ENCODE measurements around the gene B4GALT5. TPM values are rescaled to one million over a fixed set of nuclear protein-coding genes. Genes with fewer than 3 reads are reported as not detected.

B4GALT5 gene
- polyA plus RNA-seq, 3 donors = 50.0 to 56.4 (median 50.1) TPM

GRCh38 chr20:49701241-49701790, 12.4 kb downstream of the B4GALT5 start:
- DNase-seq (ENCODE audit: low read depth in 3 of 3, low spot score in 2 of 3) = no peak

DNA sequence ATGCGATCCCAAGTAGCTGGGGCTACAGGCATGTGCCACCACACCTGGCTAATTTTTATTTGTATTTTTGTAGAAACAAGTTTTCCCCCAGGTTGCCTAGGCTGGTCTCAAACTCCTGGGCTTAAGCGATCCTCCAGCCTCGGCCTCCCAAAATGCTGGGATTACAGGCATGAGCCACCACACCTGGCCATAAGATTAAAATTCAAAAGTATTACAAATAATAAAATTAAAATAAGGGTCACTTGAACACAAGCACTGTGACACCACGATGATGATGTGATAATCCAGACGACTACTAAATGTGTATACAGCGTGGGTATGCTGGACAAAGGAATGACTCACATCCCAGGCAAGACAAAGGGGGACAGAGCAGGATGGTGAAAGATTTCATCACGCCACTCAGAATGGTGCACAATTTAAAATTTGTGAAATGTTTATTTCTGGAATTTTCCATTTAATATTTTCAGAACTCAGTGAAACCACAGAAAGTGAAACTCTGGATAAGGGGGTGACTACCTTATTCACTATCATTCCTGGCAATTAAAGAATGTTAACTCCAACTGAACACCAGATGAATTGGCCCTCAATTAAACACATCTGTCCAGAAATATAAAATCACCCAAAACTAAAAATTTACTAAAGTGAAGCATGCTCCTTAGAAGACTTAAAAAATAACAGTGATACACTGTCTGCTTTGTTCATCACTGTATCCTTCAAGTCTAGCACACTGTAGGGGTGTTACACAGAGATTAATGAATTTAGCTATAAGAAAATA, 13.1 kb downstream of the B4GALT5 start:
- DNase-seq (ENCODE audit: low read depth in 3 of 3, low spot score in 2 of 3) = no peak

- DNase-seq (ENCODE audit: low read depth in 3 of 3, low spot score in 2 of 3) = no peak
Observed at GRCh38 chr20:49699200-49699992, 14.3 kb downstream of the B4GALT5 start.

DNA sequence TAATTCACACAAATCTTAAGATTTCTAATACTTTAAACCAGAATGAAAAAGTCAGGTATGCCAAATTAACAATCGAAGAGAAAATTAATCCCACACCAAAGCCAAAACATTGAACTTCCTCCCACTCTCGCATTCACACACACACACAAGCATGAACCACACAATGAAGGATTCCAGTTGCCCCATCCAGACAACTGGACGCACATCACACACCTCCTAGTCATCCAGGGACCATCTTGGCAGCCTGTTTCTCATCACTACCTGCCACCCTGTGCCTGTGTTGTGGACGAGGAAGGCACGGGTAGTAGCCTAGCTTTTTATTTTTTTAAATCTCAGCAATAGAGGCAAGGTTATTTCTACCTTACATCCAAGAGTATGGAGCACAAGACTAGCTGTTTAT, 15.2 kb downstream of the B4GALT5 start:
- no peak for DNase-seq (ENCODE audit: low read depth in 3 of 3, low spot score in 2 of 3)

- no peak for DNase-seq (ENCODE audit: low read depth in 3 of 3, low spot score in 2 of 3)
Observed at GRCh38 chr20:49697071-49697470, 16.6 kb downstream of the B4GALT5 start.

- DNase-seq (ENCODE audit: low read depth in 3 of 3, low spot score in 2 of 3) = no peak
Observed at GRCh38 chr20:49696594-49696993, 17.1 kb downstream of the B4GALT5 start.

GRCh38 chr20:49695830-49696229, 17.8 kb downstream of the B4GALT5 start:
- DNase-seq (ENCODE audit: low read depth in 3 of 3, low spot score in 2 of 3) = no peak

DNA sequence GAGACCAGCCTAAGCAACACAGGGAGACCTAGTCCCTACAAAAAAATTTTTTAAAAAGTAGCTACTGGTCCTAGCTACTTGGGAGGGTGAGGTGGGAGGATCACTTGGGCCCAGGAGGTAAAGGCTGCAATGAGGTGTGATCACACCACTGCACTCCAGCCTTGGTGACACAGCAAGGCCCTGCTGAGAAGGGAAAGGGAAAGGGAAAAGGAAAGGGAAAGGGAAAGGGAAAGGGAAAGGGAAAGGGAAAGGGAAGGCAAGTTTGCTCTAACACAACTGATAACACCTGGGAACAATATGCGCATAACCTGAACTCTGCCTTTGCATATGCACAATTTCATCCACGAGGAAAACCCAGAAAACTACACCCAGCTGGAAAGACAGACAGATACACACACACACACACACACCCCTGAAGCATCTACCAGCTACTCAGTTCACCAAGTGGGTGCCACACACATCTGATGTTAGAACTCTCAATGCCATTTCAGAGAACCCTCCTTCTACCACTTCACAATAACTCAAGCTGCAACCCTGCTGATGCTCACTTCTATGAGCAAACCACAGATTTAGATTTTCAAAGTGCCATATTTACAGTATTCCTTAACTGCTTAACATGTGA, 19.1 kb downstream of the B4GALT5 start:
- no peak for DNase-seq (ENCODE audit: low read depth in 3 of 3, low spot score in 2 of 3)

- DNase-seq (ENCODE audit: low read depth in 3 of 3, low spot score in 2 of 3) = no peak
Observed at GRCh38 chr20:49693435-49694171, 20.1 kb downstream of the B4GALT5 start.

GRCh38 chr20:49692941-49693340, 20.7 kb downstream of the B4GALT5 start:
- DNase-seq (ENCODE audit: low read depth in 3 of 3, low spot score in 2 of 3) = no peak

DNA sequence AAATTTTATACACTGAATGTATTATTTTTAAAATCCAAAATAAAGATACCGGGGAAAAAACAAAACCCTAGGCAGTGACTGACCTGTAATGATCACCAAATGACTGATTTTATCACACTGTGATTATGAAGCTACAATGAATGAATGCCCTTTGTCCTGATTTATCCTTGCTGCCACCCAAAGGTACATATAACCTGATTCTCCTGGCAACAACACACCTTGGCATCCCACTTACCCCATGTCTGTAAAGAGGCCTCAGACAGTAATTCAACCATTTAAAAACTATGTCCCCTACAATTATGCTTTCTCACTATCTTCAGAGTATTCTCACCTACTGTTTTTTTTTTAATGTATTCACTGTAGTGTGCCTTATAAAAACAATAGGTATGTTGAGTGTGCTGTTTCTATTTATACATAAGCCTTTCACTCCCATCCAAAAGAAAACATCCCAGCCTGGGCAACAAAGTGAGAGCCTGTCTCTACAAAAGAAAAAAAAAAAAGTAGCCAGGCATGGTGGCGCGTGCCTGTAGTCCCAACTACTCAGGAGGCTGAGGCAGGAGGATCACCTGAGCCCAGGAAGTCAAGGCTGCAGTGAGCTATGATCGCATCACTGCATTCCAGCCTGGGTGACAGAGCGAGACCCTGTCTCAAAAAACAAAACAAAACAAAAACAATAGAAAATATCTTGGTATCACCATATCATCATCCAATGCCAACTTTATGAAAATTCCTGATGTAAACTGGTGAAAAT, 21.7 kb downstream of the B4GALT5 start:
- DNase-seq (ENCODE audit: low read depth in 3 of 3, low spot score in 2 of 3) = no peak

DNA sequence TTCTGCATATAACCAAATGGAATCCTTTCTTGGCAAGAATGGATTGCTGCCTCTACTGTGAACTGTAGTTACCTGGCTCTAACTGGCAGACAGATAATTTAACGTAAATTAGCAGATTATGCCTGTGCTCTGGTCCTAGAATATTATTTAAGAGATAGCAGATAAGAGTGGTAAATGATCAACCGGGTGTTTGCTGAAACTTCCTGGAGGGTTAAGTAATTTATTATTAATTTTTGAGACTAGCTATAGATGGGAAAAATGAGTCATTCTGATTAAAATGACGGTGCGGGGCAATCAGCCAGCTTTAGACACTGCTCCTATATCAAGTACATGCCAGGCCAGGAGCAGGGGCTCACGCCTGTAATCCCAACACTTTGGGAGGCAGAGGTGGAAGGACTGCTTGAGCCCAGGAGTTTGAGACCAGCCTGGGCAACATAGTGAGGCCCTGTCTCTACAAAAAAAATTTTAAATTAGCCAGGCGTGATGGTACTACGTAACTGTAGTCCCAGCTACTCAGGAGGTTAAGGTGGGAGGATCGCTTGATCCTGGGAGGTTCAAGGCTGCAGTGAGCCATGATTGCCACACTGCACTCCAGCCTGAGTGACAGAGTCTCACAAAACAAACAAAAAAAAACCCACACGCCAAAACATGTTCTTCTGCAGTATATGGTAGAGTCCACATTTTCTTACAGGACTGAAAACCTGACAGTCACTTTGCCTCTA, 22.6 kb downstream of the B4GALT5 start:
- no peak for DNase-seq (ENCODE audit: low read depth in 3 of 3, low spot score in 2 of 3)

DNA sequence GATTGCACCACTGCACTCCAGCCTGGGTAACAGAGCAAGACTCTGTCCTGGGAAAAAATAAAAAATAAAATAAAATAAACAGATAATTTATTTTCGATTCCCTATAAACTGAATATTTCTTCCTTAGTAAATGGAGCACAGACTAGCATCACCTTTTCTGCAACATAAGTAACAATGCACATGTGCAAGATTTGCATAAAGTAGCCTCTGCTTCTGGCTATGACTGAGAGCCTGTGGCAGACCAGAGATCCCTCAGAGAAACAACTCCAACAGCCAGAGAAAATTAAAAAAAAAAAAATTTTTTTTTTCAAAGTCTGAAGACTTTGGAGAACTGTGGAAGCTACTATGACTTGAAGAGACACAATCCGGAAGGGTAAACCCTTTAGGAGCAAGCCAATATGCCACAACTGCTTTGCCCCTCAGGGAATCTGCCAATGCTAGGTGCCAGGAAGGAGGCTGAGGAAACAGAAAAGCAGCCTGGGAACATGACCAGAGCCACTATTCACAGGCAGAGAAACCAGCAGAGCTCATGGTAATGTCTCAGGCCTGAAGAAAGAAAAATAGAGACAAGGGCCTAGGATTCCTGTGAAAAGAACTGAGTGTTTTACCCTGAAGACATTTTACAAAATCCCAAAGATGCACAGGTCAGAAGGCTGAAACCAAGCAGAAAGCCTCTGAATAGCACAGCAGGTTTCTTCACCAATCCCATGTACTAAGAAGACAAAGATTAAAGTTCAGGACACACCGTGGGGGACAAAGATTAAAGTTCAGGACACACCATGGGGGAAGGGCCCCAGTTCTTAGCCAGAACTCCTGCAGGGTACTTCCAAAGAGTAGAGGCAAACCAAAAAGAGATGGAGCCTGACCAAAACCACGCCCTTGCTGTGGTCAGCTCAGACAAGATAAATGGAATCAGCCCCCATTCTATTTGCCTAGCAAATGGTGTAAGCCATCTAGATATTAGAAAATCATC, 25.8 kb downstream of the B4GALT5 start:
- DNase-seq (ENCODE audit: low read depth in 3 of 3, low spot score in 2 of 3) = no peak

DNA sequence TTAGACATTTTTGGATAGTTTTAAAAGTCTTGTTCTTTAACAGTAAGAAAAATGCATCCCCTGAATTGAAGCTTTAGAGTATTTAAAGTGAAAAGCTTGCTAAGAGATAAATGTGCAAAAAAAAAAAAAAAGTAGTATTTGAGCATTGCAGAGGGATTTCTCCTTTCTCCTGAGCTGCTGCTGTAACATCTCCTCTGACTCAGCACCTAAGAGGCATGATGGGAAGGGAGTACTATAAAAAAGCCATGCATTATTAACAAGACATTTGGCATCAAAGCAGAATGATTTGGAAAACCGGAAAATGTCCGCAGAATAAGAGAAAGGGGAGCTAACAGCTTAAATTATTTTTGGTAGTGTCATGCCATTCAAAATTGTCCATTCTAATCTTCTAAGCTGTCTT, 27.9 kb downstream of the B4GALT5 start:
- DNase-seq (ENCODE audit: low read depth in 3 of 3, low spot score in 2 of 3) = no peak

GRCh38 chr20:49685161-49685601, 28.5 kb downstream of the B4GALT5 start:
- DNase-seq (ENCODE audit: low read depth in 3 of 3, low spot score in 2 of 3) = no peak

- no peak for DNase-seq (ENCODE audit: low read depth in 3 of 3, low spot score in 2 of 3)
Observed at GRCh38 chr20:49684335-49684997, 29.2 kb downstream of the B4GALT5 start.

- no peak for DNase-seq (ENCODE audit: low read depth in 3 of 3, low spot score in 2 of 3)
Observed at GRCh38 chr20:49682798-49683197, 30.9 kb downstream of the B4GALT5 start.
